Lung (tissue), 12 donors: Measurements from ENCODE around the gene AQP12B. TPM values are rescaled to one million over a fixed set of nuclear protein-coding genes. Genes with fewer than 3 reads are reported as not detected.
"Not testable (repeated sequence)": the region's sequence is repeated elsewhere in the genome, so short reads cannot be mapped to it uniquely, and the experiment has no call there.

ENCODE experiments used
- ATAC-seq: fragments of 200-7000 bp; cut with Tn5 transposase; one replicate; pipeline ENCODE4 v1.9.1; 2020; ENCODE audit warnings: moderate number of reproducible peaks; ENCODE audit not compliant: insufficient read depth, low FRiP score
- DNase-seq, 3 donors: peaks; one replicate each; pipeline ENCODE4 v3.0.0-alpha.2; 2013 to 2017
- H3K27ac ChIP-seq, 2 donors: one replicate each; pipeline ENCODE4 v1.5.1; 2013; ENCODE audit warnings: mild to moderate bottlenecking in 2 of 2, moderate library complexity in 2 of 2, control low read depth in 1 of 2, inconsistent platforms in 1 of 2, low read depth in 1 of 2, low read length in 1 of 2
- H3K27me3 ChIP-seq, 3 donors: one replicate each; pipeline ENCODE4 v1.5.1; 2013; ENCODE audit warnings: low read length in 2 of 3; ENCODE audit not compliant: control insufficient read depth in 3 of 3, insufficient read depth in 3 of 3
- H3K36me3 ChIP-seq, 4 donors: one replicate each; pipeline ENCODE4 v1.5.1; 2013; ENCODE audit warnings: low read length in 4 of 4, mild to moderate bottlenecking in 1 of 4, moderate library complexity in 1 of 4; ENCODE audit not compliant: control insufficient read depth in 4 of 4, insufficient read depth in 4 of 4
- H3K4me1 ChIP-seq, 5 donors: one replicate each; pipeline ENCODE4 v1.5.1; 2013; ENCODE audit warnings: low read length in 5 of 5, mild to moderate bottlenecking in 2 of 5, moderate library complexity in 1 of 5; ENCODE audit not compliant: control insufficient read depth in 5 of 5, insufficient read depth in 5 of 5
- H3K4me3 ChIP-seq: one replicate; pipeline ENCODE4 v1.5.1; 2013; ENCODE audit warnings: mild to moderate bottlenecking, control low read depth, moderate library complexity
- H3K9ac ChIP-seq, 2 donors: one replicate each; pipeline ENCODE4 v1.5.1; 2013; ENCODE audit warnings: low read length in 2 of 2, control low read depth in 1 of 2; ENCODE audit not compliant: insufficient read depth in 1 of 2
- H3K9me3 ChIP-seq, 4 donors: one replicate each; pipeline ENCODE4 v1.5.1; 2013; ENCODE audit warnings: low read length in 3 of 4, mild to moderate bottlenecking in 1 of 4, moderate library complexity in 1 of 4; ENCODE audit not compliant: control insufficient read depth in 4 of 4, insufficient read depth in 3 of 4
- CTCF ChIP-seq: IDR thresholded peaks from 2 replicates; pipeline ENCODE4 v1.5.1; 2012; ENCODE audit warnings: mild to moderate bottlenecking; ENCODE audit errors: control extremely low read depth, extremely low read depth
- WGBS, 2 donors: extraction: QIAGEN DNeasy Blood & Tissue Kit; methylation state at CpG; one replicate each; pipeline ENCODE4 v1.1.7; 2013; 5-methylcytosine and 5-hydroxymethylcytosine counted together
- polyA plus RNA-seq, 2 donors: library from polyadenylated mRNA; stranded (reverse); fragments of 200-250 nt; gene quantifications; one replicate each; pipeline ENCODE4 v1.2.1, GENCODE V29; 2013
- total RNA-seq, 2 donors: library from RNA; depleted of rRNA in 1 of 2; stranded (reverse); fragments of >200 nt in 1 of 2; gene quantifications; one replicate each; pipeline ENCODE4 v1.2.1, GENCODE V29; 2014 to 2021
- donor health status: control.
- donor health status: control.
- donor health status: Bipolar disorder and iron deficiency.
- donor health status: healthy.
- donor health status: DM: yes; HTN: yes; CAD: no.

The AQP12B gene
- total and polyA plus RNA-seq, 4 donors = 0.15 TPM; not detected in 3

- TF ChIP-seq CTCF = no peak
- peaks cover 4 to 5% (median 4%) of the 10 kb centered on the region in 4 donors for H3K9me3 ChIP-seq
- 76 to 82% methylated on average over 6 of the region's 6 CpGs for WGBS, 2 donors
- H3K36me3 ChIP-seq = no peaks in the 10 kb centered on the region
- ATAC-seq = no peak
- H3K4me1 ChIP-seq = no peaks in the 10 kb centered on the region
- no peak overlapping the region for H3K9ac ChIP-seq
- H3K4me3 ChIP-seq = no peak overlapping the region
- H3K27me3 ChIP-seq = peaks cover 0 to 17% (median 16%) of the 10 kb centered on the region in 3 donors
- no peak overlapping the region for H3K27ac ChIP-seq
- DNase-seq = no peak
Measured at GRCh38 chr2:240663546-240664190, 19.0 kb downstream of the AQP12B start.

- no peak overlapping the region for H3K27ac ChIP-seq
- 80 to 90% methylated on average over 3 of the region's 3 CpGs for WGBS, 2 donors
- no peak overlapping the region for H3K9ac ChIP-seq
- no peaks in the 10 kb centered on the region for H3K4me1 ChIP-seq
- H3K9me3 ChIP-seq = peaks cover 4 to 5% (median 4%) of the 10 kb centered on the region in 4 donors
- no peak overlapping the region for H3K4me3 ChIP-seq
- ATAC-seq = no peak
- no peaks in the 10 kb centered on the region for H3K36me3 ChIP-seq
- DNase-seq = no peak
- H3K27me3 ChIP-seq = peaks cover 0 to 11% (median 8%) of the 10 kb centered on the region in 3 donors
- TF ChIP-seq CTCF = no peak
Measured at GRCh38 chr2:240662681-240663080, 20.0 kb downstream of the AQP12B start.

DNA sequence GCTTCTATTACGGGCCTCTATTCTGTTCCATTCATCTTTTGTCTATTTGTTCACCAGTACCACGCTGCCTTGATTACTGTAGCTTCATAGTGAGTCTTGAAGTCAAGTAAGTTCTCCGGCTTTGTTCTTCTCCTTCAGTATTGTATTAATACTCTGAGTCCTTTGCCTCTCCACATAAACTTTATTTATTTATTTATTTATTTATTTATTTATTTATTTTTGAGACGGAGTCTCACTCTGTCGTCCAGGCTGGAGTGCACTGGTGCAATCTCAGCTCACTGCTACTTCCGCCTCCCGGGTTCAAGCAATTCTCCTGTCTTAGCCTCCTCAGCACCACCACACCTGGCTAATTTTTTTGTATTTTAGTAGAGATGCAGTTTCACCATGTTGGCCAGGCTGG, 22.8 kb downstream of the AQP12B start:
- not testable (repeated sequence) for ATAC-seq
- 93 to 95% methylated on average over 7 of the region's 7 CpGs for WGBS, 2 donors

GRCh38 chr2:240655931-240656886, 26.5 kb downstream of the AQP12B start:
- Histone ChIP-seq H3K4me1 (no peaks in the 10 kb centered on the region), H3K9me3 (peaks cover 0 to 5% (median 0%) of the 10 kb centered on the region in 4 donors), H3K9ac (no peak overlapping the region), H3K27me3 (peaks cover 0 to 11% (median 0%) of the 10 kb centered on the region in 3 donors), H3K27ac (no peak overlapping the region), H3K4me3 (no peak overlapping the region), H3K36me3 (no peaks in the 10 kb centered on the region)
- no peak for TF ChIP-seq CTCF
- 71 to 72% methylated on average over 10 of the region's 10 CpGs for WGBS, 2 donors
- ATAC-seq = no peak
- DNase-seq = no peak

More for the DNA sequence above, 22.8 kb downstream of the AQP12B start:
- not testable (repeated sequence) for H3K4me1 ChIP-seq, H3K9ac ChIP-seq, H3K4me3 ChIP-seq, H3K36me3 ChIP-seq, H3K27me3 ChIP-seq, DNase-seq, H3K27ac ChIP-seq, H3K9me3 ChIP-seq
